IMR-90 (cell line): ENCODE data around the gene CATSPERE. TPM values are rescaled to one million over a fixed set of nuclear protein-coding genes. Genes with fewer than 3 reads are reported as not detected.
A peak's percentile ranks its signal among the peaks of the same experiment; 100 is the strongest.

ENCODE experiments used
- ATAC-seq: fragments of 200-7000 bp; cut with Tn5 transposase; 2 replicates; pipeline ENCODE4 v1.9.1; 2020; ENCODE audit warnings: low read depth, mild to moderate bottlenecking, moderate library complexity
- BruUV-seq: library from RNA; stranded (reverse); fragments of 400-500 nt; replicated peaks from 2 replicates; lab custom pipeline; 2021; lab: Mats Ljungman, UMichigan
- CTCF ChIA-PET: fragments of 300-600 bp; formaldehyde crosslinking; extraction: SDS; loops from one replicate; lab custom pipeline; 2021; ENCODE audit warnings: antibody characterized with exemption; lab: Yijun Ruan, JAX
- POLR2A ChIA-PET: fragments of 300-600 bp; sonication (Branson Sonifier 250); formaldehyde crosslinking; loops from one replicate; lab custom pipeline; 2022; ENCODE audit warnings: antibody characterized with exemption; ENCODE audit not compliant: unreplicated experiment; lab: Charles Lee
- DNase-seq: peaks from one replicate; pipeline ENCODE4 v3.0.0; 2013
- H2AFZ ChIP-seq: replicated peaks from 2 replicates; pipeline ENCODE3; 2013; ENCODE audit warnings: low read length, mild to moderate bottlenecking; ENCODE audit not compliant: poor library complexity
- H2AK5ac ChIP-seq: 2 replicates; pipeline ENCODE4 v1.6.1; 2013; ENCODE audit warnings: low read depth, low read length, inconsistent platforms
- H2AK9ac ChIP-seq: replicated peaks from 2 replicates; pipeline ENCODE3; 2013; ENCODE audit warnings: mild to moderate bottlenecking, low read depth, low read length, moderate library complexity; ENCODE audit not compliant: poor library complexity
- H2BK120ac ChIP-seq: 2 replicates; pipeline ENCODE4 v1.6.1; 2013; ENCODE audit warnings: low read depth, low read length, inconsistent platforms
- H2BK15ac ChIP-seq: 3 replicates; pipeline ENCODE4 v1.6.1; 2013; ENCODE audit warnings: low read depth, low read length, inconsistent platforms
- H2BK20ac ChIP-seq: 2 replicates; pipeline ENCODE4 v1.6.1; 2013; ENCODE audit warnings: low read depth, mild to moderate bottlenecking, inconsistent platforms, low read length, moderate library complexity
- H2BK5ac ChIP-seq: 2 replicates; pipeline ENCODE4 v1.6.1; 2013; ENCODE audit warnings: mild to moderate bottlenecking, low read depth, low read length, inconsistent platforms; ENCODE audit not compliant: poor library complexity, severe bottlenecking
- H3K14ac ChIP-seq: replicated peaks from 2 replicates; pipeline ENCODE4 v1.6.1; 2013; ENCODE audit warnings: low read depth, low read length, inconsistent platforms
- H3K18ac ChIP-seq: 2 replicates; pipeline ENCODE4 v1.6.1; 2013; ENCODE audit warnings: low read depth, low read length, control low read depth
- H3K23ac ChIP-seq: 2 replicates; pipeline ENCODE4 v1.6.1; 2013; ENCODE audit warnings: low read depth, low read length, inconsistent platforms
- H3K27ac ChIP-seq: 2 replicates; pipeline ENCODE4 v1.5.1; 2013; ENCODE audit warnings: mild to moderate bottlenecking, control low read depth, low read length; ENCODE audit not compliant: insufficient read depth
- H3K27me3 ChIP-seq: 2 replicates; pipeline ENCODE4 v1.6.1; 2013; ENCODE audit warnings: low read length; ENCODE audit not compliant: control insufficient read depth, insufficient read depth
- H3K36me3 ChIP-seq: 2 replicates; pipeline ENCODE4 v1.6.1; 2013; ENCODE audit warnings: low read length, mixed read lengths; ENCODE audit not compliant: control insufficient read depth, insufficient read depth
- H3K4ac ChIP-seq: 2 replicates; pipeline ENCODE4 v1.6.1; 2013; ENCODE audit warnings: low read depth, low read length, inconsistent platforms
- H3K4me1 ChIP-seq: 2 replicates; pipeline ENCODE4 v1.6.1; 2013; ENCODE audit warnings: low read length, mixed read lengths; ENCODE audit not compliant: control insufficient read depth, insufficient read depth
- H3K4me2 ChIP-seq: 2 replicates; pipeline ENCODE4 v1.6.1; 2013; ENCODE audit warnings: low read depth, mild to moderate bottlenecking, control low read depth, low read length, moderate library complexity
- H3K4me3 ChIP-seq: 2 replicates; pipeline ENCODE4 v1.5.1; 2013; ENCODE audit warnings: low read depth, mild to moderate bottlenecking, control low read depth, low read length, moderate library complexity; ENCODE audit not compliant: insufficient read depth
- H3K56ac ChIP-seq: 2 replicates; pipeline ENCODE4 v1.6.1; 2013; ENCODE audit warnings: low read length, inconsistent platforms; ENCODE audit not compliant: insufficient read depth; ENCODE audit errors: extremely low read depth
- H3K79me1 ChIP-seq, 2 experiments: 2 replicates each; pipeline ENCODE4 v1.6.1; 2013; ENCODE audit warnings: low read length in 2 of 2, inconsistent platforms in 1 of 2, low read depth in 1 of 2
- H3K9ac ChIP-seq: 2 replicates; pipeline ENCODE4 v1.6.1; 2013; ENCODE audit warnings: low read depth, low read length, control low read depth
- H3K9me1 ChIP-seq: 2 replicates; pipeline ENCODE4 v1.6.1; 2013; ENCODE audit warnings: low read length, inconsistent platforms; ENCODE audit not compliant: insufficient read depth
- H3K9me3 ChIP-seq: 2 replicates; pipeline ENCODE4 v1.6.1; 2013; ENCODE audit warnings: low read length; ENCODE audit not compliant: control insufficient read depth, insufficient read depth
- H4K20me1 ChIP-seq: 2 replicates; pipeline ENCODE4 v1.6.1; 2013; ENCODE audit warnings: low read length, inconsistent platforms; ENCODE audit not compliant: insufficient read depth
- H4K5ac ChIP-seq: 2 replicates; pipeline ENCODE4 v1.6.1; 2013; ENCODE audit warnings: mild to moderate bottlenecking, low read depth, low read length, control low read depth
- H4K8ac ChIP-seq, 2 experiments: 2 replicates each; pipeline ENCODE4 v1.6.1; 2013; ENCODE audit warnings: low read depth in 2 of 2, low read length in 2 of 2, control low read depth in 1 of 2, inconsistent platforms in 1 of 2
- H4K91ac ChIP-seq: 2 replicates; pipeline ENCODE4 v1.6.1; 2013; ENCODE audit warnings: low read depth, low read length, inconsistent platforms; ENCODE audit not compliant: insufficient read depth
- BHLHE40 ChIP-seq: fragments of 150-350 bp; IDR thresholded peaks from 2 replicates; pipeline ENCODE4 v1.6.1; 2016; ENCODE audit warnings: mild to moderate bottlenecking, low read depth, low read length
- CHD1 ChIP-seq: IDR thresholded peaks from 2 replicates; pipeline ENCODE4 v1.6.1; 2012; ENCODE audit warnings: low read depth, low read length, improper control_type of control experiment
- FOS ChIP-seq: fragments of 150-350 bp; IDR thresholded peaks from 2 replicates; pipeline ENCODE4 v1.6.1; 2016; ENCODE audit warnings: low read depth, low read length
- MAFK ChIP-seq: IDR thresholded peaks from 2 replicates; pipeline ENCODE4 v1.6.1; 2012; ENCODE audit warnings: low read depth, low read length, improper control_type of control experiment
- MAZ ChIP-seq: IDR thresholded peaks from 2 replicates; pipeline ENCODE4 v1.6.1; 2012; ENCODE audit warnings: low read depth, mild to moderate bottlenecking, low read length, improper control_type of control experiment, moderate library complexity, borderline replicate concordance
- NFE2L2 ChIP-seq: fragments of 150-350 bp; IDR thresholded peaks from 2 replicates; pipeline ENCODE4 v1.6.1; 2016; ENCODE audit warnings: low read depth, mild to moderate bottlenecking, low read length
- RFX5 ChIP-seq: IDR thresholded peaks from 2 replicates; pipeline ENCODE4 v1.8.0; 2012; ENCODE audit warnings: low read depth, mild to moderate bottlenecking, low read length, moderate library complexity
- SMC3 ChIP-seq: fragments of 150-350 bp; IDR thresholded peaks from 2 replicates; pipeline ENCODE4 v1.6.1; 2016; ENCODE audit warnings: low read depth, mild to moderate bottlenecking, antibody characterized with exemption, low read length, moderate library complexity
- WGBS, 2 experiments: methylation state at CpG; one replicate each; pipeline versions ENCODE4 v1.1.5 to v1.1.7; 2013; ENCODE audit warnings: missing lambda C conversion rate in 2 of 2; ENCODE audit not compliant: insufficient read length in 1 of 2; ENCODE audit errors: extremely low coverage in 2 of 2; 5-methylcytosine and 5-hydroxymethylcytosine counted together
- dilution Hi-C: fragments of 300-500 bp; cut with HindIII; formaldehyde crosslinking; loops from one replicate; pipeline ENCODE4 v1.14.3; 2018; ENCODE audit warnings: low sequenced_read_pairs; ENCODE audit not compliant: unreplicated experiment
- in situ Hi-C: fragments of 300-500 bp; cut with MboI; formaldehyde crosslinking; loops from 3 replicates; pipeline ENCODE4 v1.14.3; 2019; ENCODE audit warnings: low sequenced_read_pairs, inconsistent platforms, mixed read lengths
- intact Hi-C: fragments of 100-400 bp; cut with micrococcal nuclease; formaldehyde crosslinking; loops from 2 replicates; pipeline ENCODE4 v1.10.0; 2022
- polyA plus RNA-seq, 3 experiments: library from polyadenylated mRNA; depleted of rRNA; stranded (reverse); fragments of >200 nt; gene quantifications; 2 replicates each; pipeline ENCODE4 v1.2.3, GENCODE V29; 2012; ENCODE audit warnings: low replicate concordance in 1 of 3
- total RNA-seq: library from RNA; depleted of rRNA; stranded (reverse); fragments of >200 nt; gene quantifications from 2 replicates; pipeline ENCODE4 v1.2.3, GENCODE V29; 2012
- TF ChIP-seq, protein P1 (sequence below): fragments of 150-350 bp; IDR thresholded peaks from 2 replicates; pipeline ENCODE4 v1.6.1; 2017; ENCODE audit warnings: mild to moderate bottlenecking, antibody characterized with exemption, low read length, low read depth

The CATSPERE gene
- total and polyA plus RNA-seq, 2 of the 4 experiments (the other 2 are of a cell fraction), result 0.07 to 0.18 TPM

DNA sequence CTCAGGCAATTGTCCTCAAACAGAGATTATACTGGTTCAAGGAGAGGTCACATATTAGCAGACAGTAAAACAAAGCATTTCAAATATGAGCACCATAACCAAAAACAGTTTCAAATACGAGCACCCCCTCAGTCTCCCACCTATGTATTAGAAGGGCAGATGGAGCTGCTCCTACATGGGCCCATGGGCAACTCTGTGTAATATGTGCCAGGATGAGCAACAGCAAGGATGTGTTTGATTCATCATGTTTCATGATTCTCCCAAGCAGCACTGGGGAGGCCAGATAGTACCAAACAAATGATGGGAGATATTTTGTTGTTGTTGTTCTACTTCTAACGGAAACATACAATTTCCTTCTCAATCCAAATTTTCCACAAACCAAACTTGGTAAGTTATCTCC is 18.2 kb upstream of the CATSPERE start (continued):
- TF ChIP-seq CHD1, result no peak
- no peak for TF ChIP-seq FOS
- no peak for TF ChIP-seq RFX5
- no peak for TF ChIP-seq MAFK

DNA sequence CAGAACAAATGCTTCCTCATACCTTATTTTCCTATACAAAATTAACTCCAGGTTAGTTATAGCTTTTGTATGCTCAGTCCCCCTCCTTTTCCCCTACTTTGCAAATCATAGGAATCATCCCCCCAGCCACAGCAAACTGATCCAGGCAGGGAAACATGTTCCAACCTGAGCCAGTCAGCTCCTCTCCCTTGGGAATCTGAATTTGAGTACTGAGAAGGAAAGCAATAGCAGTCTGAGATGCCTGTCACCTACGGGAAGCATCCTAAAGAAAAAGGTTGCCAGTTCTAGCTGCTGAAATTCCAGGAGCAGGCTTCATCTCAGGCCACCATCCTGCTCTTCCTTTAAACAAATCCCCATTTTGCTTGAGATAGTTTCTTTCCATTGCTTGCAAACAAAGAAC is 16.2 kb upstream of the CATSPERE start:
- peaks cover 17% of the 10 kb centered on the region for H4K20me1 ChIP-seq
- peaks cover 27 to 45% of the 10 kb centered on the region in 2 experiments for H3K79me1 ChIP-seq
- POLR2A ChIA-PET, result interaction anchor here (0.9 kb wide), 1 partner anchor 9 kb away, joined by 9 read pairs; no protein-coding TSS in a partner anchor
- peak overlapping the region; percentile 32 for H3K4ac ChIP-seq
- H4K8ac ChIP-seq, result peak overlapping the region in 1 of 2 experiments; percentile 7; a peak in 2 of 4 replicates
- no peaks in the 10 kb centered on the region for H3K9me3 ChIP-seq
- H2BK5ac ChIP-seq, result peak overlapping the region; percentile 12
- BruUV-seq, result no TSS peak
- H3K9me1 ChIP-seq, result peaks cover 10% of the 10 kb centered on the region
- in situ Hi-C loops (no loop called here), dilution Hi-C loops (no loop called here), intact Hi-C loops (loop anchor here (2.0 to 10.0 kb wide), 2 partner anchors 122 to 730 kb away; no protein-coding TSS in a partner anchor)
- TF ChIP-seq SMC3 (no peak), RFX5 (no peak), MAFK (no peak), CHD1 (no peak), FOS (no peak), MAZ (no peak), BHLHE40 (no peak), NFE2L2 (no peak)
- TF ChIP-seq, protein P1, sequence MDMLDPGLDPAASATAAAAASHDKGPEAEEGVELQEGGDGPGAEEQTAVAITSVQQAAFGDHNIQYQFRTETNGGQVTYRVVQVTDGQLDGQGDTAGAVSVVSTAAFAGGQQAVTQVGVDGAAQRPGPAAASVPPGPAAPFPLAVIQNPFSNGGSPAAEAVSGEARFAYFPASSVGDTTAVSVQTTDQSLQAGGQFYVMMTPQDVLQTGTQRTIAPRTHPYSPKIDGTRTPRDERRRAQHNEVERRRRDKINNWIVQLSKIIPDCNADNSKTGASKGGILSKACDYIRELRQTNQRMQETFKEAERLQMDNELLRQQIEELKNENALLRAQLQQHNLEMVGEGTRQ, result no peak
- ATAC-seq, result 0 out of 2 replicates have a peak, but pooled peaks have one; percentile 4
- no peak overlapping the region for H3K4me3 ChIP-seq
- DNase-seq, result no peak
- CTCF ChIA-PET, result no interaction called here
- H2AK9ac ChIP-seq, result no peak overlapping the region
- H2AFZ ChIP-seq, result no peak overlapping the region
- peaks cover 15% of the 10 kb centered on the region for H3K4me1 ChIP-seq
- H2BK120ac ChIP-seq, result peak overlapping the region; percentile 17; the same call in 1 of the 2 replicates
- H3K18ac ChIP-seq, result peak overlapping the region; percentile 18
- H3K14ac ChIP-seq, result peak overlapping the region; percentile 14; the same call in 1 of the 2 replicates
- peak overlapping the region; percentile 65 for H3K27ac ChIP-seq
- H3K27me3 ChIP-seq, result no peaks in the 10 kb centered on the region
- peak overlapping the region; percentile 20 for H2AK5ac ChIP-seq
- H3K23ac ChIP-seq, result peak overlapping the region; percentile 25; the same call in 1 of the 2 replicates
- H3K4me2 ChIP-seq, result peak overlapping the region; percentile 44
- 0 out of 2 replicates have a peak overlapping the region, but pooled peaks have one; percentile 2 for H2BK20ac ChIP-seq
- peak overlapping the region; percentile 46; the same call in 1 of the 2 replicates for H4K91ac ChIP-seq
- H3K9ac ChIP-seq, result peak overlapping the region; percentile 21
- no peak overlapping the region; the same call in 1 of the 2 replicates for H4K5ac ChIP-seq
- peaks cover 4% of the 10 kb centered on the region for H3K36me3 ChIP-seq
- no CpG with 5 or more reads among the region's 1 CpG for WGBS, 2 experiments
- H2BK15ac ChIP-seq, result 0 out of 3 replicates have a peak overlapping the region, but pooled peaks have one; percentile 15
- H3K56ac ChIP-seq, result no peak overlapping the region
